ENCODE data around the gene ARF3. TPM values are rescaled to one million over a fixed set of nuclear protein-coding genes. Genes with fewer than 3 reads are reported as not detected.

Gene ARF3
- total and polyA plus RNA-seq, 8 donors, result 34.7 to 56.5 (median 42.5) TPM

- intact Hi-C loops (cut with DNase I; ENCODE audit: low total_unique reads), result no loop called here
- H3K4me3 ChIP-seq, result no peak overlapping the region
- DNase-seq, result peak; percentile 78 to 90
- peaks cover 0 to 4% (median 2%) of the 10 kb centered on the region in 4 donors for H3K4me1 ChIP-seq
- TF ChIP-seq EP300 (IDR thresholded peaks at IDR 0.05) (no peak), POLR2AphosphoS5 (IDR thresholded peaks at IDR 0.05) (peak in 1 of 3 donors; percentile 11), CTCF (IDR thresholded peaks at IDR 0.05) (peak in 5 of 7 experiments; percentile 58 to 92 (median 78))
- no peaks in the 10 kb centered on the region for H3K9me3 ChIP-seq
- no peaks in the 10 kb centered on the region for H3K27me3 ChIP-seq
- H3K27ac ChIP-seq, result no peak overlapping the region
- peaks cover 52 to 94% (median 90%) of the 10 kb centered on the region in 4 donors for H3K36me3 ChIP-seq
Observed at GRCh38 chr12:48936379-48936979, 20.8 kb downstream of the ARF3 start.

DNA sequence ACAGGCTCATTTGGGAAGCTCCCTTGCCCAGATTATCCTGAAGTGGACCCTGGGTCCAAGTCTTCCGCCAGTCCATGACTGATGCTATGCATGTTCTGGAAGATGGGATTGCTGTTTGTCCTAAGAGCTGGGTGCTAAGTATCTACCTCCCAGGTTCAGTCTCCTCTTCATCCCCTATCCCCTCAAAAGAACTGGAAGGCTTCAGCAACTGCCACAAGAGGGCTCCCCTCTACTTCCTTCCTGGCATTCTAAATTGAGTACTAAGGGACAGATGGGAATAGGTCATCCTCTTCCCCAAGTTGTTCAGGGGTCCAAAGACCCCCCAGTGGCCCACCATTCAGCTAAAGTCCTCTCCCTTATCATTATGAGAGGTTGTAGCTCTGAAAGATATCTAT, 23.0 kb downstream of the ARF3 start:
- 93 to 100% (median 100%) methylated on average over 1 of the region's 1 CpG for WGBS, 5 donors
- H3K4me3 ChIP-seq, result no peak overlapping the region
- peak in 1 of 2 donors; percentile 34 for DNase-seq
- H3K27ac ChIP-seq, result peak overlapping the region in 4 of 5 donors; percentile 32 to 42 (median 36)
- peaks cover 36 to 94% (median 90%) of the 10 kb centered on the region in 4 donors for H3K36me3 ChIP-seq
- no peaks in the 10 kb centered on the region for H3K27me3 ChIP-seq
- no peaks in the 10 kb centered on the region for H3K4me1 ChIP-seq
- H3K9me3 ChIP-seq, result no peaks in the 10 kb centered on the region
- intact Hi-C loops (cut with DNase I; ENCODE audit: low total_unique reads), result no loop called here
- no peak for TF ChIP-seq EP300 (IDR thresholded peaks at IDR 0.05)
- no peak for TF ChIP-seq CTCF (IDR thresholded peaks at IDR 0.05)
- TF ChIP-seq POLR2A (IDR thresholded peaks at IDR 0.05), result no peak
- no peak for TF ChIP-seq POLR2AphosphoS5 (IDR thresholded peaks at IDR 0.05)

DNA sequence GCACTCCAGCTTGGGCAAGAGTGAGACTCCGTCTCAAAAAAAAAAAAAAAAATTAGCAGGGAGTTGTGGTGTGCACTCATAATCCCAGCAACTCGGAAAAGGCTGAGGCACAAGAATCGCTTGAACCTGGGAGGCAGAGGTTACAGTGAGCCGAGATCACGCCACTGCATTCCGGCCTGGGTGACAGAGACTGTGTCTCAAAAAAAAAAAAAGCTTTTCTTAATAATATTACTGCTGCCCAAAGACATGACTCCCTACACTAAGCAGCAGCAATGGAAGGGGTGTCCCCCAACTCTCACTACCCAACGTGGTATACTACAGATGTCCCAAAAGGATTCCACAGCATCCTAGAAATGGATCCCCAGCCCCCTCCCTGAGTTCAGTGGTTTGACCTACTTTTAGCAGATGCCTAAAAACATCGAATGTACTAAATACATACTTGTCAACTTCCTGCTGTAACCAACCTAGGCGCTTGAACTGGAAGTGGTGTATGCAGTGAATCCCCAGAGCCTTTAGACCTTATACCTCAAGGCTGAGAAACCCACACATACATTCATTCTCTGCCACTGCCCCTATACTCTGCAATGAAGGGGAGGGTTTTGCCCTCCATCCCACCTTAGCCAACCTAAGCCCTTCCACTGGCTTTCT, 23.5 kb downstream of the ARF3 start:
- intact Hi-C loops (cut with DNase I; ENCODE audit: low total_unique reads), result no loop called here
- Histone ChIP-seq H3K36me3 (peaks cover 31 to 93% (median 88%) of the 10 kb centered on the region in 4 donors), H3K27ac (peak overlapping the region in 4 of 5 donors; percentile 32 to 42 (median 36)), H3K4me3 (no peak overlapping the region), H3K9me3 (no peaks in the 10 kb centered on the region), H3K27me3 (no peaks in the 10 kb centered on the region), H3K4me1 (no peaks in the 10 kb centered on the region)
- TF ChIP-seq POLR2AphosphoS5 (IDR thresholded peaks at IDR 0.05) (no peak), CTCF (IDR thresholded peaks at IDR 0.05) (no peak), POLR2A (IDR thresholded peaks at IDR 0.05) (no peak), EP300 (IDR thresholded peaks at IDR 0.05) (no peak)
- DNase-seq, result no peak
- 79 to 89% (median 82%) methylated on average over 9 of the region's 9 CpGs for WGBS, 5 donors

GRCh38 chr12:48932878-48933277, 24.4 kb downstream of the ARF3 start:
- no peaks in the 10 kb centered on the region for H3K4me1 ChIP-seq
- peak overlapping the region in 3 of 5 donors; percentile 17 to 35 (median 32) for H3K27ac ChIP-seq
- intact Hi-C loops (cut with DNase I; ENCODE audit: low total_unique reads), result no loop called here
- peaks cover 22 to 84% (median 79%) of the 10 kb centered on the region in 4 donors for H3K36me3 ChIP-seq
- no peaks in the 10 kb centered on the region for H3K27me3 ChIP-seq
- DNase-seq, result no peak
- 55 to 85% (median 80%) methylated on average over 2 of the region's 2 CpGs for WGBS, 5 donors
- no peak overlapping the region for H3K4me3 ChIP-seq
- TF ChIP-seq CTCF (IDR thresholded peaks at IDR 0.05) (no peak), POLR2AphosphoS5 (IDR thresholded peaks at IDR 0.05) (no peak), POLR2A (IDR thresholded peaks at IDR 0.05) (no peak), EP300 (IDR thresholded peaks at IDR 0.05) (no peak)
- H3K9me3 ChIP-seq, result no peaks in the 10 kb centered on the region
